T-helper 1 cell treated with Interleukin-12 subunit alpha and Interleukin-12 subunit beta and Interleukin-4 antibody, amounts not matched to agents 30 μg/mL and 1 μg/mL, for 36 hours (primary cell): ENCODE results near the gene ALPI.

ENCODE experiments used
- H3K27ac Mint-ChIP-seq: one replicate; pipeline ENCODE4 v1.8.0; 2021; ENCODE audit warnings: mild to moderate bottlenecking, mixed read lengths
- H3K27me3 Mint-ChIP-seq: one replicate; pipeline ENCODE4 v1.8.0; 2021; ENCODE audit warnings: low read depth, mixed read lengths
- H3K36me3 Mint-ChIP-seq: one replicate; pipeline ENCODE4 v1.8.0; 2021; ENCODE audit warnings: low read depth, mixed read lengths
- H3K4me1 Mint-ChIP-seq: one replicate; pipeline ENCODE4 v1.8.0; 2021; ENCODE audit warnings: low read depth, mixed read lengths
- H3K4me3 Mint-ChIP-seq: one replicate; pipeline ENCODE4 v1.8.0; 2021; ENCODE audit warnings: mild to moderate bottlenecking, moderate library complexity, mixed read lengths
- H3K9me3 Mint-ChIP-seq: one replicate; pipeline ENCODE4 v1.8.0; 2021; ENCODE audit warnings: mixed read lengths

ALPI gene

GRCh38 chr2:232488721-232489300, 32.9 kb downstream of the ALPI start:
- Mint-ChIP-seq H3K4me3 (no peak overlapping the region), H3K36me3 (peaks cover 1% of the 10 kb centered on the region), H3K27ac (no peak overlapping the region), H3K27me3 (peaks cover 46% of the 10 kb centered on the region), H3K4me1 (no peaks in the 10 kb centered on the region), H3K9me3 (no peaks in the 10 kb centered on the region)

DNA sequence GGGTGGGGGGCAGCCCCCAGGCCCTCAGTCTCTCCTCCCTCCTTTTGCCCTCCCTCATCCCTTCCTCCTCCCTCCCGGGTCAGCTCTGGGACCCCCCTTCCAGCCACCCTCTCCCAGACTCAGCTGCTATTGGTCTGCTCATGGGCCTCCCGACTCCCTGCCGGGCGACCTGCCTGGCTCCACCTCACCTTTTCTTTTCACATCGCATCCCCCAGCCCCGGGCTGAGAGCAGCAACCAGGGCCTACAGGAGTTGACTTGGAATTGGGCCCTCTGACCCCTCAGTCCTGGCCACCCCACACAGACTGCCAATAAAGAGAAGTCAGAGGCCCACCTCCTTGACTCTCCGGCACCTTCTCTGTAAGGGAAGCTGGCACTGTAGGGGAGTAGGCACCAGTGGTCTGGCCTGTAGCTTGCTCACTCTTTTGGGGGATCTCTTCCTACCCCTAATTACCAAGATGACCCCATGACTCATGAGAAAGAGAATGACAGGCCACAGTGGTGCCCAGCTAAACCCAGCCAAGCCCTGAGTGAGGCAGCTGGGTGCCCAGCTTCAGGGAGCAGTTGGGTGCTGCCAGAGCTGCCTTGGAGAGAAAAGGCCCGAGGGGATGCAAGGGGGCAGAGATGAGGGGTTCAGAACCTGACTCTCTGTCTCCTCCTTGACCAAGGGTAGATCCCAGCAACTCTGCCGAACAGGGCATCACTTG, 33.7 kb downstream of the ALPI start:
- Mint-ChIP-seq H3K36me3 (peaks cover 1% of the 10 kb centered on the region), H3K9me3 (no peaks in the 10 kb centered on the region), H3K27ac (no peak overlapping the region), H3K4me1 (no peaks in the 10 kb centered on the region), H3K27me3 (peaks cover 39% of the 10 kb centered on the region), H3K4me3 (no peak overlapping the region)

- H3K9me3 Mint-ChIP-seq: no peaks in the 10 kb centered on the region
- no peak overlapping the region for H3K4me3 Mint-ChIP-seq
- no peaks in the 10 kb centered on the region for H3K4me1 Mint-ChIP-seq
- H3K27ac Mint-ChIP-seq: no peak overlapping the region
- peaks cover 1% of the 10 kb centered on the region for H3K36me3 Mint-ChIP-seq
- peaks cover 31% of the 10 kb centered on the region for H3K27me3 Mint-ChIP-seq
Observed at GRCh38 chr2:232490221-232491138, 34.5 kb downstream of the ALPI start.

DNA sequence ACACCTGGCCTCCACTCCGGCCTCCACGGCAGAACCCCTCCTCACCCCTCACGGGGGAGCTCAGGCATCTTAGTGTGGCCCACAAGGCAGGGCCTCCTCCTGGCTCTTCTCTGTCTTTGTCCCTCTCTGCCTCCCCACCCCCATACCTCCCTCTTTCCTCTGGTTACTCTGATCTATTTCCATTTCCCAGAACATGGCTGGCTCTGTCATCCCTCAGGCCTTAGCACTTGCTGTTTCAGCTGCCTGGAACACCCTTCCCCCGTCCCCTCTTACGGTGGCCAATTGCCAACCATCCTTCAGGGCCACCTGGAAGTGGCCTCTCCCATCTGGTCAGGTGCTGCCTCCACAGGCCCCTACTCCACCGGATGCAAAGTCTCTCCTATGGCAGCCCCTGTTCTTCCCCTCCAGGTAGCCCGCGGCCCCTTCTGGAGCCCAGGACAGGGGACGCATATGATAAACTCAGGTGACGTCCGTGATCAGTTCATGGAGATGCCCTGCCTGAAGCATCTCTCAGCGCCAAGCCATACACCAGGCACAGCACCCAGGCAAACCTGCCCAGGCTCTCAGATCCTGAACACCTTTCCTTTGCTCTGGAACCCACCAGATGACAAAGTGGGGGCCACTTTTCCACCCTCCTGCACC, 35.3 kb downstream of the ALPI start:
- no peaks in the 10 kb centered on the region for H3K4me1 Mint-ChIP-seq
- H3K4me3 Mint-ChIP-seq: no peak overlapping the region
- H3K36me3 Mint-ChIP-seq: peaks cover 1% of the 10 kb centered on the region
- peaks cover 31% of the 10 kb centered on the region for H3K27me3 Mint-ChIP-seq
- no peak overlapping the region for H3K27ac Mint-ChIP-seq
- H3K9me3 Mint-ChIP-seq: no peaks in the 10 kb centered on the region

DNA sequence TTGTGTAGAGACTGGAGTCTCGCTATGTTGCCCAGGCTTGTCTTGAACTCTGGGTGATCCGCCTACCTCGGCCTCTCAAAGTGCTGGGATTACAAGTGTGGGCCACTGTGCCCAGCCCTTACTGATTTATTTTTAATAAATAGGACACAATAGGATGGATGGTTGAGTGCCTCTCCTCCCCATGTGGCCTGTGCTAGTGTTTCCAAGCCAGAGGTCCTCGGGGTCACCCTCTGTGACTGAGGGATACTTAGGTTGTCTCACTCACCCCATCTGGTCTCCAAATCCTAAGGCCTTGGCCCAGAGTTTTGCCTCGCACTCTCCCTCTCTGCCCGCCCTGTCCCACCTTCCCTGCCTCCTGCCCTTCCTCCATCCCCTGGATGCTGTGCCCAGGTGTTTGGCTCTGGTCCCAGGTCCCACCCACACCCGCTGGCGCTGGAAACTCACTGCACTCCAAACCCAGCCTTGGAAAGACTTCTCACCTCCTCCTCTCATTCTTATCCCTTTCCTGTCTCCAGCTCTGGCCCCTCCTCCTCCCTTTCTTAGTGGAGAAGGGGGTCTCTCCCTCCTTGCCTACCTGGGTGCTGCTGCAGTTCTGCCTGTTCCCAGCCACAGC, 36.4 kb downstream of the ALPI start:
- no peaks in the 10 kb centered on the region for H3K9me3 Mint-ChIP-seq
- H3K27me3 Mint-ChIP-seq: peaks cover 31% of the 10 kb centered on the region
- no peaks in the 10 kb centered on the region for H3K4me1 Mint-ChIP-seq
- H3K4me3 Mint-ChIP-seq: no peak overlapping the region
- peaks cover 1% of the 10 kb centered on the region for H3K36me3 Mint-ChIP-seq
- no peak overlapping the region for H3K27ac Mint-ChIP-seq

DNA sequence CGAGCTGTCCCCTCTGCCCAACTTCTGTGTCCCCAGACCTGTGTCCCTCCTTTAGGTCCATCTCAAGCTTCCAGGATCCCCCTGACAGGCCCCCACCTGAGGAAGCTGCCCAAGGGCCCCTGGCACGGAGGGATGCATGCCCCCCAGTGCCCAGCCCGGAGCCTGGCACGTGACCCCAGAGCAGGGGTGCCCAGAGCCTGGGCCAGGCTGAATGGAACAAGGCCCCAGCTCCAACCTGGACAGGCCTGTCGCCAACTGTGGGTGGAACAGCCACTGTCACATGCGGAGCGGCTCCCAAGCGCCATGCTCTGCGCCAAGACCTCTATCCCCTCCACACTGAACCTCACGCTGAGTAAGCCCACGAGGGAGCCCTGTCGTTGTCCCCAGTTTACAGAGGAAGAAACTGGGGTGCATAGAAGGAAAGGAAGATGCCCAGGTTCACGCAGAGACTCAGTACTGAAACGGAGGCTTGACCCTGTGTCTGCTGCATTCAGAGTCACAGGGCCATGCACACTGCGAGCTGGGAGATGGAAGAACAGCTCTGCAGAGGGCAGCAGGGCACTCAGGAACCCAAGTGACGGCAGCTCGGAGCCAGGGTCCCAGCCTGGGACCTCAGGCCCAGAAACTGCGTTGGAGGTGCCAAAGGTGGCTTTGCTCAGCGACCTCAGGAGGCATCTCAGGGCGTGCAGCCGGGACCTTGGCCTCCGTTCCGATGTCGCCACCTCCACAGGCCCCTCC, 37.2 kb downstream of the ALPI start:
- Mint-ChIP-seq H3K9me3 (no peaks in the 10 kb centered on the region), H3K27ac (no peak overlapping the region), H3K27me3 (peaks cover 28% of the 10 kb centered on the region), H3K4me1 (no peaks in the 10 kb centered on the region), H3K36me3 (peaks cover 1% of the 10 kb centered on the region), H3K4me3 (no peak overlapping the region)

- peaks cover 1% of the 10 kb centered on the region for H3K36me3 Mint-ChIP-seq
- H3K9me3 Mint-ChIP-seq: no peaks in the 10 kb centered on the region
- no peaks in the 10 kb centered on the region for H3K4me1 Mint-ChIP-seq
- peaks cover 20% of the 10 kb centered on the region for H3K27me3 Mint-ChIP-seq
- no peak overlapping the region for H3K4me3 Mint-ChIP-seq
- no peak overlapping the region for H3K27ac Mint-ChIP-seq
Observed at GRCh38 chr2:232493701-232494474, 37.9 kb downstream of the ALPI start.

GRCh38 chr2:232494542-232494941, 38.6 kb downstream of the ALPI start:
- H3K9me3 Mint-ChIP-seq: no peaks in the 10 kb centered on the region
- H3K4me3 Mint-ChIP-seq: no peak overlapping the region
- H3K36me3 Mint-ChIP-seq: peaks cover under 1% of the 10 kb centered on the region
- H3K27me3 Mint-ChIP-seq: peaks cover 14% of the 10 kb centered on the region
- no peaks in the 10 kb centered on the region for H3K4me1 Mint-ChIP-seq
- no peak overlapping the region for H3K27ac Mint-ChIP-seq

- peaks cover 9% of the 10 kb centered on the region for H3K27me3 Mint-ChIP-seq
- H3K4me3 Mint-ChIP-seq: no peak overlapping the region
- no peaks in the 10 kb centered on the region for H3K4me1 Mint-ChIP-seq
- no peaks in the 10 kb centered on the region for H3K9me3 Mint-ChIP-seq
- H3K27ac Mint-ChIP-seq: no peak overlapping the region
- H3K36me3 Mint-ChIP-seq: no peaks in the 10 kb centered on the region
Observed at GRCh38 chr2:232495292-232495691, 39.3 kb downstream of the ALPI start.

- Mint-ChIP-seq H3K4me3 (no peak overlapping the region), H3K27ac (no peak overlapping the region), H3K27me3 (peaks cover 4% of the 10 kb centered on the region), H3K36me3 (no peaks in the 10 kb centered on the region), H3K9me3 (no peaks in the 10 kb centered on the region), H3K4me1 (no peaks in the 10 kb centered on the region)
Observed at GRCh38 chr2:232496501-232497270, 40.7 kb downstream of the ALPI start.

- peaks cover 5% of the 10 kb centered on the region for H3K27me3 Mint-ChIP-seq
- no peaks in the 10 kb centered on the region for H3K9me3 Mint-ChIP-seq
- no peaks in the 10 kb centered on the region for H3K4me1 Mint-ChIP-seq
- H3K4me3 Mint-ChIP-seq: no peak overlapping the region
- H3K36me3 Mint-ChIP-seq: no peaks in the 10 kb centered on the region
- no peak overlapping the region for H3K27ac Mint-ChIP-seq
Observed at GRCh38 chr2:232497348-232497747, 41.4 kb downstream of the ALPI start.

GRCh38 chr2:232498452-232498851, 42.5 kb downstream of the ALPI start:
- H3K27me3 Mint-ChIP-seq: peaks cover 10% of the 10 kb centered on the region
- no peak overlapping the region for H3K4me3 Mint-ChIP-seq
- H3K36me3 Mint-ChIP-seq: no peaks in the 10 kb centered on the region
- peaks cover 2% of the 10 kb centered on the region for H3K4me1 Mint-ChIP-seq
- no peaks in the 10 kb centered on the region for H3K9me3 Mint-ChIP-seq
- H3K27ac Mint-ChIP-seq: no peak overlapping the region
